CD8-positive, alpha-beta memory T cell (primary cell): ENCODE results near the gene ZNF579. TPM values are rescaled to one million over a fixed set of nuclear protein-coding genes. Genes with fewer than 3 reads are reported as not detected.

Experiments
- CTCF ChIA-PET: fragments of 350-600 bp; sonication (Branson Sonifier 250); formaldehyde crosslinking; loops from one replicate; lab custom pipeline; 2021; ENCODE audit warnings: antibody characterized with exemption; lab: Charles Lee
- POLR2A ChIA-PET: fragments of 350-600 bp; sonication (Branson Sonifier 250); formaldehyde crosslinking; loops from one replicate; lab custom pipeline; 2021; ENCODE audit warnings: antibody characterized with exemption; lab: Charles Lee
- DNase-seq, 5 donors: peaks; one replicate each; pipeline versions ENCODE4 v3.0.0 to v3.0.0-alpha.2; 2020 to 2022; ENCODE audit warnings: mixed read lengths in 1 of 5
- H3K27ac ChIP-seq: one replicate; pipeline ENCODE4 v1.7.0; 2013; ENCODE audit warnings: low read depth, mild to moderate bottlenecking, low read length, moderate library complexity
- H3K27me3 ChIP-seq: 2 replicates; pipeline ENCODE4 v1.7.0; 2013; ENCODE audit warnings: low read length, mild to moderate bottlenecking; ENCODE audit not compliant: insufficient read depth, poor library complexity, severe bottlenecking
- H3K36me3 ChIP-seq: 2 replicates; pipeline ENCODE4 v1.7.0; 2013; ENCODE audit warnings: mild to moderate bottlenecking, low read length, moderate library complexity; ENCODE audit not compliant: insufficient read depth
- H3K4me1 ChIP-seq: 2 replicates; pipeline ENCODE4 v1.7.0; 2013; ENCODE audit warnings: mild to moderate bottlenecking, low read length, moderate library complexity; ENCODE audit not compliant: insufficient read depth
- H3K4me3 ChIP-seq: 2 replicates; pipeline ENCODE4 v1.7.0; 2013; ENCODE audit warnings: mild to moderate bottlenecking, low read length
- H3K9me3 ChIP-seq: 2 replicates; pipeline ENCODE4 v1.7.0; 2013; ENCODE audit warnings: mild to moderate bottlenecking, low read length
- H3K27ac Mint-ChIP-seq, 8 donors: one replicate each; pipeline ENCODE4 v1.8.0; 2020 to 2021; ENCODE audit warnings: mixed read lengths in 8 of 8, mild to moderate bottlenecking in 6 of 8, inconsistent platforms in 3 of 8, moderate library complexity in 3 of 8
- H3K27me3 Mint-ChIP-seq, 2 donors: one replicate each; pipeline ENCODE4 v1.8.0; 2020 to 2021; ENCODE audit warnings: mixed read lengths in 2 of 2, mild to moderate bottlenecking in 1 of 2, moderate library complexity in 1 of 2
- H3K36me3 Mint-ChIP-seq, 3 donors: one replicate each; pipeline ENCODE4 v1.8.0; 2020 to 2021; ENCODE audit warnings: mixed read lengths in 3 of 3, inconsistent platforms in 1 of 3, mild to moderate bottlenecking in 1 of 3
- H3K4me1 Mint-ChIP-seq, 3 donors: one replicate each; pipeline ENCODE4 v1.8.0; 2020 to 2021; ENCODE audit warnings: mixed read lengths in 3 of 3, inconsistent platforms in 1 of 3, mild to moderate bottlenecking in 1 of 3
- H3K4me3 Mint-ChIP-seq, 7 donors: one replicate each; pipeline ENCODE4 v1.8.0; 2020 to 2021; ENCODE audit warnings: mixed read lengths in 7 of 7, mild to moderate bottlenecking in 6 of 7, moderate library complexity in 4 of 7, inconsistent platforms in 2 of 7
- H3K9me3 Mint-ChIP-seq, 5 donors: one replicate each; pipeline ENCODE4 v1.8.0; 2020 to 2022; ENCODE audit warnings: mixed read lengths in 5 of 5, mild to moderate bottlenecking in 3 of 5, moderate library complexity in 2 of 5, inconsistent platforms in 1 of 5
- polyA plus RNA-seq: library from polyadenylated mRNA; unstranded; fragments of 300-500 nt; fragmentation: Illumina TruSeq; gene quantifications from one replicate; pipeline ENCODE4 v1.2.3, GENCODE V29; 2021
- total RNA-seq, 2 experiments: library from RNA; stranded (reverse); gene quantifications; one replicate each; pipeline ENCODE4 v1.2.3, GENCODE V29; 2021

Gene ZNF579
- total and polyA plus RNA-seq, 3 experiments from 2014 or later, result 0.35 to 6.6 (median 6.0) TPM

DNA sequence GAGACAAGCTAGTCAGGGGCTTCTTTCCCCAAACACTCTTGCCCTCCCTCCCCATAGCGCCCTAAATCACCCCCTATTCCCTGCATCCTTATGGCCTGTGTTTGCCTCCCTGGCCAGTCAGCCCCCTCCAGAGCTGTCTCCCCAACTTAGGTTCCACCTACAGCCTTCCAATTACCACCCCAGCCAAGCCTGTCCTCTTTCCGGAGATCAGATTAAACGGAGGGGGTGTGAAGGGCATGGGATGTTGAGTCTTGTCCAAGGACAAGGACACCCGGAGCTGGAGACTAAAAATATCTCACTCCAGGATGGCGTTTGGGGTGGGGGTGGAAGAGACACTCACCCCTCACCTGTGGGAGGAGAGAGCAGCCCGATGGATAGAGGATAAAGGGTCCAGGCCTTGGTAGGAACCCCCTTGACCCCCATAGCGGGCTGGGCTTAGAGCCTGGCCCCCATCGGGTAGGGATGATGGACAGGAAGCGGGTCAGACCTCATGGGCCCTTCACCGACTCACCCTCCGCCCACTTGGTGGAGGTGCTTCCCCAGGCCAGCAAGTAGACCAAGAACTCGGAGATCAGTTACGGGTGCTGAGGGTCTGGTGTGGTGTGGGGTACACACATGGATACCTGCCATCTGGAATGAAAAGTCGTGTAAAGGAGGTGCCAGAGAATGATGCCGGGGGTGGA, 30.8 kb upstream of the ZNF579 start:
- Mint-ChIP-seq H3K4me3 (peak overlapping the region in 1 of 7 donors; percentile 18), H3K4me1 (peaks cover 36 to 60% (median 57%) of the 10 kb centered on the region in 3 donors), H3K27me3 (no peaks in the 10 kb centered on the region), H3K9me3 (no peaks in the 10 kb centered on the region), H3K36me3 (peaks cover 4 to 61% (median 8%) of the 10 kb centered on the region in 3 donors), H3K27ac (peak overlapping the region in 3 of 8 donors; percentile 19 to 75 (median 46))
- Histone ChIP-seq H3K4me3 (no peak overlapping the region), H3K9me3 (no peaks in the 10 kb centered on the region), H3K36me3 (peaks cover 6% of the 10 kb centered on the region), H3K27me3 (no peaks in the 10 kb centered on the region), H3K4me1 (peaks cover 13% of the 10 kb centered on the region), H3K27ac (no peak overlapping the region)
- ChIA-PET POLR2A (no interaction called here), CTCF (interaction anchor here (0.9 kb wide), 1 partner anchor 108 kb away, joined by 3 read pairs; no protein-coding TSS in a partner anchor)
- DNase-seq, result no peak

DNA sequence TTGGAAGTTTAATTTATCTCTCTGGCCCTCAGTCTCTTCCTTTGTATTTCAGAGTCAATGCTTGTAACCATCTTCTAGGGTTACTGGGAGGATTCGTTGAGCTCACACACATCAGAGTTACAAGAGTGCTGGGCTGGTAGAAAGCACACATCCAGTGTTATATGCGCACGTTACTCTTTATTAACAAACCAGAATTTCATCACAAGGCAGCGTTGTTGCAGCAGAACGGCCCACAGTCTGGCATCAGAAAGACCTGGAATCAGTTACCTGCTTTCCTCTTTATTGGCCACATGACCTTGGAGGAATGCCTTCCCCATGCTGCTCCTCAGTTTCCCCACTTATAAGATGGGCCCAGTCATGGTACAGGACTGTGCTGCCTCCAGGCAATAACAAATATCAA, 28.7 kb upstream of the ZNF579 start:
- CTCF ChIA-PET, result interaction anchor here (1.4 kb wide), 1 partner anchor 14 kb away, joined by 4 read pairs; the partner anchor contains the start of gene ZNF784
- Mint-ChIP-seq H3K4me3 (no peak overlapping the region), H3K4me1 (peaks cover 50 to 73% (median 72%) of the 10 kb centered on the region in 3 donors), H3K27me3 (no peaks in the 10 kb centered on the region), H3K36me3 (peaks cover 4 to 63% (median 8%) of the 10 kb centered on the region in 3 donors), H3K27ac (peak overlapping the region in 2 of 8 donors; percentile 54 to 72), H3K9me3 (no peaks in the 10 kb centered on the region)
- H3K4me1 ChIP-seq, result peaks cover 26% of the 10 kb centered on the region
- DNase-seq, result no peak
- POLR2A ChIA-PET, result no interaction called here
- H3K4me3 ChIP-seq, result no peak overlapping the region
- no peaks in the 10 kb centered on the region for H3K9me3 ChIP-seq
- H3K27me3 ChIP-seq, result no peaks in the 10 kb centered on the region
- no peak overlapping the region for H3K27ac ChIP-seq
- peaks cover 6% of the 10 kb centered on the region for H3K36me3 ChIP-seq

GRCh38 chr19:55606817-55607216, 26.2 kb upstream of the ZNF579 start:
- Mint-ChIP-seq H3K27ac (peak overlapping the region; percentile 43 to 98 (median 94)), H3K4me1 (peaks cover 50 to 70% (median 69%) of the 10 kb centered on the region in 3 donors), H3K27me3 (no peaks in the 10 kb centered on the region), H3K36me3 (peaks cover 4 to 55% (median 8%) of the 10 kb centered on the region in 3 donors), H3K4me3 (peak overlapping the region; percentile 13 to 93 (median 89)), H3K9me3 (no peaks in the 10 kb centered on the region)
- ChIA-PET CTCF (interaction anchor here (1.0 to 3.3 kb wide), 18 partner anchors 8 to 140 kb away, joined by 3 to 67 read pairs (median 8); partner anchors contain the start of genes U2AF2 and ZNF784), POLR2A (interaction anchor here (0.8 to 2.0 kb wide), 5 partner anchors 17 to 48 kb away, joined by 3 to 9 read pairs (median 3); partner anchors contain the start of gene ZNF784)
- Histone ChIP-seq H3K27ac (peak overlapping the region; percentile 80), H3K36me3 (peaks cover 6% of the 10 kb centered on the region), H3K4me1 (peaks cover 26% of the 10 kb centered on the region), H3K9me3 (no peaks in the 10 kb centered on the region), H3K4me3 (no peak overlapping the region), H3K27me3 (no peaks in the 10 kb centered on the region)
- DNase-seq, result no peak

GRCh38 chr19:55606471-55606787, 25.8 kb upstream of the ZNF579 start:
- Mint-ChIP-seq H3K4me1 (peaks cover 49 to 71% (median 70%) of the 10 kb centered on the region in 3 donors), H3K27me3 (no peaks in the 10 kb centered on the region), H3K4me3 (peak overlapping the region; percentile 89 to 97 (median 90)), H3K36me3 (peaks cover 4 to 53% (median 8%) of the 10 kb centered on the region in 3 donors), H3K27ac (peak overlapping the region; percentile 92 to 99 (median 96)), H3K9me3 (no peaks in the 10 kb centered on the region)
- ChIA-PET POLR2A (interaction anchor here (0.8 to 2.0 kb wide), 4 partner anchors 18 to 48 kb away, joined by 3 to 9 read pairs (median 4); partner anchors contain the start of gene ZNF784), CTCF (interaction anchor here (1.0 to 3.3 kb wide), 17 partner anchors 9 to 139 kb away, joined by 3 to 67 read pairs (median 9); partner anchors contain the start of genes U2AF2 and ZNF784)
- H3K36me3 ChIP-seq, result peaks cover 6% of the 10 kb centered on the region
- peak overlapping the region; percentile 83 for H3K4me3 ChIP-seq
- DNase-seq, result no peak
- no peaks in the 10 kb centered on the region for H3K9me3 ChIP-seq
- H3K4me1 ChIP-seq, result peaks cover 27% of the 10 kb centered on the region
- peak overlapping the region; percentile 80 for H3K27ac ChIP-seq
- no peaks in the 10 kb centered on the region for H3K27me3 ChIP-seq

- DNase-seq, result peak; percentile 62 to 79 (median 67)
- CTCF ChIA-PET, result interaction anchor here (0.5 to 3.3 kb wide), 21 partner anchors 8 to 424 kb away, joined by 3 to 67 read pairs (median 7); partner anchors contain the start of genes U2AF2 and ZNF784
- peaks cover 32% of the 10 kb centered on the region for H3K4me1 ChIP-seq
- Mint-ChIP-seq H3K4me1 (peaks cover 48 to 72% (median 70%) of the 10 kb centered on the region in 3 donors), H3K9me3 (no peaks in the 10 kb centered on the region), H3K4me3 (peak within 1 kb of the TSS; percentile 89 to 97 (median 90)), H3K27ac (peak within 1 kb of the TSS; percentile 92 to 99 (median 96)), H3K27me3 (no peaks in the 10 kb centered on the region), H3K36me3 (peaks cover 4 to 49% (median 8%) of the 10 kb centered on the region in 3 donors)
- H3K27ac ChIP-seq, result peak within 1 kb of the TSS; percentile 80
- H3K36me3 ChIP-seq, result peaks cover 6% of the 10 kb centered on the region
- no peaks in the 10 kb centered on the region for H3K27me3 ChIP-seq
- H3K4me3 ChIP-seq, result peak within 1 kb of the TSS; percentile 83
- POLR2A ChIA-PET, result interaction anchor here (0.8 to 2.0 kb wide), 4 partner anchors 19 to 49 kb away, joined by 3 to 9 read pairs (median 4); partner anchors contain the start of gene ZNF784
- H3K9me3 ChIP-seq, result no peaks in the 10 kb centered on the region
Observed at GRCh38 chr19:55605637-55606470, 25.2 kb upstream of the ZNF579 start, which contains the start of gene ZNF865. Gene ZNF865, plus strand, starts transcription at chr19:55605647. Its CDS starts 7,972 bp downstream, at chr19:55613619.

DNA sequence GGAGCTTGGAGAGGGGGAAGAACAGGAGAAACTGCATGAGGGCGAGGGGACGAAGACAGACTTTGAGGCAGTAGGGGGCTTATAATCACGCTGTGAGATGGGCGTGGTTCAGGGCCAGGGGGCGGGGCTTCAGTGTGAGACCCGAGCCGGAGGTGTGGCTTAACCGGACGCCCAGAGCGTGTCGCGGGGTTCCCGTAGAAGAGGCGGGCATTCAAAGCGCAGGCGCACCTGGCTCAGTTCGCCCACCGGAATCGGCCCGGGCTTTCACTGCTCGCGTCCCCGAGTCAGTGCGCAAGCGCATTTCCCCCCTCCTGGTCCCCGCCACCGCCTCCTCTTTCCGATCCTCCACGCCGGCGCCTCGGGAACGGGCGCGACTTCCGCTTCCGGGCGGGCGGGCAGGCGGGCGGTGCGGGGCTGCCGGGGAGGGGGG, 24.6 kb upstream of the ZNF579 start:
- Histone ChIP-seq H3K27me3 (no peaks in the 10 kb centered on the region), H3K4me3 (peak overlapping the region; percentile 71), H3K36me3 (peaks cover 6% of the 10 kb centered on the region), H3K9me3 (no peaks in the 10 kb centered on the region), H3K27ac (peak overlapping the region; percentile 80), H3K4me1 (peaks cover 35% of the 10 kb centered on the region)
- Mint-ChIP-seq H3K27ac (peak overlapping the region; percentile 85 to 97 (median 91)), H3K9me3 (no peaks in the 10 kb centered on the region), H3K4me1 (peaks cover 43 to 70% (median 65%) of the 10 kb centered on the region in 3 donors), H3K4me3 (peak overlapping the region; percentile 85 to 93 (median 88)), H3K36me3 (peaks cover 4 to 44% (median 8%) of the 10 kb centered on the region in 3 donors), H3K27me3 (no peaks in the 10 kb centered on the region)
- ChIA-PET POLR2A (interaction anchor here (1.5 to 2.0 kb wide), 3 partner anchors 19 to 49 kb away, joined by 4 to 9 read pairs (median 4); partner anchors contain the start of gene ZNF784), CTCF (interaction anchor here (0.5 to 3.3 kb wide), 18 partner anchors 12 to 423 kb away, joined by 3 to 67 read pairs (median 8); partner anchors contain the start of genes U2AF2 and ZNF784)
- peak; percentile 97 to 98 (median 98) for DNase-seq
